GM12878 (cell line): ENCODE data around the gene ABCA10. TPM values are rescaled to one million over a fixed set of nuclear protein-coding genes. Genes with fewer than 3 reads are reported as not detected.

Experiments
- ATAC-seq: fragments of 200-7000 bp; cut with Tn5 transposase; 3 replicates; pipeline ENCODE4 v1.9.1; 2020; ENCODE audit warnings: mild to moderate bottlenecking, moderate library complexity
- BruUV-seq: library from RNA; stranded (reverse); fragments of 400-500 nt; replicated peaks from 2 replicates; lab custom pipeline; 2021; lab: Mats Ljungman, UMichigan
- CTCF ChIA-PET: fragments of 300-600 bp; sonication (Branson Sonifier 250); formaldehyde crosslinking; extraction: SDS; loops from one replicate; lab custom pipeline; 2021; ENCODE audit warnings: inconsistent platforms; lab: Yijun Ruan, JAX
- POLR2A ChIA-PET: fragments of 350-600 bp; formaldehyde crosslinking; extraction: SDS; loops from one replicate; lab custom pipeline; 2021; ENCODE audit warnings: inconsistent platforms; lab: Charles Lee
- RAD21 ChIA-PET: fragments of 300-600 bp; sonication (Branson Sonifier 250); formaldehyde crosslinking; loops from one replicate; lab custom pipeline; 2023; ENCODE audit warnings: antibody characterized with exemption; ENCODE audit not compliant: unreplicated experiment; lab: Charles Lee
- SMC1A ChIA-PET: fragments of 300-600 bp; sonication (Branson Sonifier 250); formaldehyde crosslinking; loops from one replicate; lab custom pipeline; 2023; ENCODE audit not compliant: unreplicated experiment, uncharacterized antibody; lab: Charles Lee
- DNase-seq: peaks from one replicate; pipeline ENCODE4 v3.0.0-alpha.2; 2011; ENCODE audit warnings: low read depth, low spot score
- FAIRE-seq: peaks from 3 replicates; lab custom pipeline; 2011; peaks lifted over from hg19 to GRCh38; lab: Jason Lieb, UNC
- H2AFZ ChIP-seq: 2 replicates; pipeline ENCODE4 v1.6.0; 2011; ENCODE audit warnings: low read depth, low read length, control low read depth; ENCODE audit not compliant: control insufficient read depth
- H3K27ac ChIP-seq: 2 replicates; pipeline ENCODE4 v1.5.1; 2011; ENCODE audit warnings: control low read depth; ENCODE audit not compliant: control insufficient read depth, insufficient read depth
- H3K27me3 ChIP-seq, 2 experiments: replicated peaks in 1 of 2; 2 replicates each; pipeline versions ENCODE4 v1.6.0 to v1.6.1; 2011; ENCODE audit warnings: low read length in 1 of 2; ENCODE audit not compliant: control insufficient read depth in 2 of 2, insufficient read depth in 2 of 2
- H3K36me3 ChIP-seq, 2 experiments: 2 replicates each; pipeline ENCODE4 v1.5.1; 2011; ENCODE audit warnings: low read length in 1 of 2; ENCODE audit not compliant: control insufficient read depth in 2 of 2, insufficient read depth in 2 of 2
- H3K4me1 ChIP-seq: 2 replicates; pipeline ENCODE4 v1.6.1; 2011; ENCODE audit warnings: mild to moderate bottlenecking, low read length, moderate library complexity, mixed read lengths; ENCODE audit not compliant: control insufficient read depth, insufficient read depth
- H3K4me2 ChIP-seq: 2 replicates; pipeline ENCODE4 v1.6.0; 2011; ENCODE audit warnings: control low read depth; ENCODE audit not compliant: control insufficient read depth, insufficient read depth
- H3K4me3 ChIP-seq: fragments of 200-600 bp; sonication (generic); 2 replicates; pipeline ENCODE4 v1.5.1; 2016
- H3K79me2 ChIP-seq: 2 replicates; pipeline ENCODE4 v1.6.0; 2011; ENCODE audit warnings: low read length; ENCODE audit not compliant: control insufficient read depth, insufficient read depth
- H3K9ac ChIP-seq: 2 replicates; pipeline ENCODE4 v1.8.0; 2011; ENCODE audit warnings: low read length, control low read depth, mixed read lengths; ENCODE audit not compliant: control insufficient read depth, insufficient read depth
- H3K9me3 ChIP-seq: replicated peaks from 3 replicates; pipeline ENCODE4 v1.5.1; 2011; ENCODE audit warnings: mild to moderate bottlenecking, low read length; ENCODE audit not compliant: control insufficient read depth, insufficient read depth
- H4K20me1 ChIP-seq: 2 replicates; pipeline ENCODE4 v1.6.0; 2011; ENCODE audit not compliant: control insufficient read depth, insufficient read depth
- BRCA1 ChIP-seq: IDR thresholded peaks from 2 replicates; pipeline ENCODE4 v1.6.1; 2011; ENCODE audit warnings: low read depth, low read length, improper control_type of control experiment
- HSF1 ChIP-seq: fragments of 150-350 bp; IDR thresholded peaks from 2 replicates; pipeline ENCODE4 v1.6.1; 2014; ENCODE audit warnings: mild to moderate bottlenecking, low read depth, low read length
- NFYA ChIP-seq: IDR thresholded peaks from 2 replicates; pipeline ENCODE4 v1.6.1; 2011; ENCODE audit warnings: low read depth, mild to moderate bottlenecking, low read length, improper control_type of control experiment, borderline replicate concordance
- RUNX3 ChIP-seq: IDR thresholded peaks from 2 replicates; pipeline ENCODE4 v1.6.1; 2012; ENCODE audit warnings: low read length, inconsistent platforms
- SKIL ChIP-seq: fragments of 450-650 bp; IDR thresholded peaks from 2 replicates; pipeline ENCODE4 v1.6.1; 2017; ENCODE audit warnings: mild to moderate bottlenecking, low read depth, inconsistent platforms; ENCODE audit not compliant: poor library complexity, severe bottlenecking
- in situ Hi-C: fragments of 300-500 bp; cut with MboI; formaldehyde crosslinking; loops from 9 replicates; pipeline ENCODE4 v1.14.3; 2018; ENCODE audit warnings: mixed read lengths
- intact Hi-C: fragments of 100-400 bp; cut with micrococcal nuclease; formaldehyde crosslinking; loops from one replicate; pipeline ENCODE4 v1.14.2; 2022; ENCODE audit not compliant: unreplicated experiment
- polyA plus RNA-seq, 11 experiments: library from polyadenylated mRNA; depleted of rRNA in 4 of 11; unstranded in 6 of 11; stranded (reverse) in 5 of 11; fragments of >200 nt; fragmentation: Nextera tagmentation in 4 of 11; fragmentation: Illumina TruSeq in 1 of 11; extraction: Ambion mirVana in 4 of 11; extraction: Trizol in 1 of 11; gene quantifications; 1 replicate in 1 of 11; 2 replicates in 10 of 11; pipeline versions ENCODE4 v1.2.1 to v1.2.3, GENCODE V29; 2011 to 2016; ENCODE audit warnings: inconsistent platforms in 2 of 11, missing spikeins in 2 of 11, low read depth in 1 of 11
- total RNA-seq, 4 experiments: library from RNA; depleted of rRNA in 3 of 4; stranded (reverse); fragments of >200 nt in 3 of 4; fragmentation: Illumina TruSeq in 1 of 4; extraction: Trizol in 1 of 4; gene quantifications; 2 replicates each; pipeline versions ENCODE4 v1.2.1 to v1.2.3, GENCODE V29; 2013 to 2021
- TF ChIP-seq, protein P1 (sequence below): IDR thresholded peaks from 2 replicates; pipeline ENCODE4 v1.6.1; 2012; ENCODE audit warnings: low read depth, low read length, improper control_type of control experiment
- TF ChIP-seq, protein P2 (sequence below): IDR thresholded peaks from 2 replicates; pipeline ENCODE4 v1.6.1; 2012; ENCODE audit warnings: improper control_type of control experiment, low read depth, low read length; ENCODE audit not compliant: insufficient replicate concordance

The ABCA10 gene
- total and polyA plus RNA-seq, 10 of the 15 experiments (the other 5 are each of a cell fraction or from before 2014, with no cell fraction given) = 0.33 to 3.0 (median 0.83) TPM

- Histone ChIP-seq H3K79me2 (no peaks in the 10 kb centered on the region), H3K36me3 (no peaks in the 10 kb centered on the region), H3K27ac (no peak overlapping the region), H3K9me3 (no peaks in the 10 kb centered on the region), H3K4me1 (no peaks in the 10 kb centered on the region)
- DNase-seq = no peak
- SMC1A ChIA-PET = no interaction called here
- POLR2A ChIA-PET = no interaction called here
- BruUV-seq = no TSS peak
- ATAC-seq = no peak
- TF ChIP-seq SKIL (no peak), HSF1 (no peak), BRCA1 (no peak), NFYA (no peak), RUNX3 (no peak)
- TF ChIP-seq, protein P1, sequence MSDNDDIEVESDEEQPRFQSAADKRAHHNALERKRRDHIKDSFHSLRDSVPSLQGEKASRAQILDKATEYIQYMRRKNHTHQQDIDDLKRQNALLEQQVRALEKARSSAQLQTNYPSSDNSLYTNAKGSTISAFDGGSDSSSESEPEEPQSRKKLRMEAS = no peak
- TF ChIP-seq, protein P2, sequence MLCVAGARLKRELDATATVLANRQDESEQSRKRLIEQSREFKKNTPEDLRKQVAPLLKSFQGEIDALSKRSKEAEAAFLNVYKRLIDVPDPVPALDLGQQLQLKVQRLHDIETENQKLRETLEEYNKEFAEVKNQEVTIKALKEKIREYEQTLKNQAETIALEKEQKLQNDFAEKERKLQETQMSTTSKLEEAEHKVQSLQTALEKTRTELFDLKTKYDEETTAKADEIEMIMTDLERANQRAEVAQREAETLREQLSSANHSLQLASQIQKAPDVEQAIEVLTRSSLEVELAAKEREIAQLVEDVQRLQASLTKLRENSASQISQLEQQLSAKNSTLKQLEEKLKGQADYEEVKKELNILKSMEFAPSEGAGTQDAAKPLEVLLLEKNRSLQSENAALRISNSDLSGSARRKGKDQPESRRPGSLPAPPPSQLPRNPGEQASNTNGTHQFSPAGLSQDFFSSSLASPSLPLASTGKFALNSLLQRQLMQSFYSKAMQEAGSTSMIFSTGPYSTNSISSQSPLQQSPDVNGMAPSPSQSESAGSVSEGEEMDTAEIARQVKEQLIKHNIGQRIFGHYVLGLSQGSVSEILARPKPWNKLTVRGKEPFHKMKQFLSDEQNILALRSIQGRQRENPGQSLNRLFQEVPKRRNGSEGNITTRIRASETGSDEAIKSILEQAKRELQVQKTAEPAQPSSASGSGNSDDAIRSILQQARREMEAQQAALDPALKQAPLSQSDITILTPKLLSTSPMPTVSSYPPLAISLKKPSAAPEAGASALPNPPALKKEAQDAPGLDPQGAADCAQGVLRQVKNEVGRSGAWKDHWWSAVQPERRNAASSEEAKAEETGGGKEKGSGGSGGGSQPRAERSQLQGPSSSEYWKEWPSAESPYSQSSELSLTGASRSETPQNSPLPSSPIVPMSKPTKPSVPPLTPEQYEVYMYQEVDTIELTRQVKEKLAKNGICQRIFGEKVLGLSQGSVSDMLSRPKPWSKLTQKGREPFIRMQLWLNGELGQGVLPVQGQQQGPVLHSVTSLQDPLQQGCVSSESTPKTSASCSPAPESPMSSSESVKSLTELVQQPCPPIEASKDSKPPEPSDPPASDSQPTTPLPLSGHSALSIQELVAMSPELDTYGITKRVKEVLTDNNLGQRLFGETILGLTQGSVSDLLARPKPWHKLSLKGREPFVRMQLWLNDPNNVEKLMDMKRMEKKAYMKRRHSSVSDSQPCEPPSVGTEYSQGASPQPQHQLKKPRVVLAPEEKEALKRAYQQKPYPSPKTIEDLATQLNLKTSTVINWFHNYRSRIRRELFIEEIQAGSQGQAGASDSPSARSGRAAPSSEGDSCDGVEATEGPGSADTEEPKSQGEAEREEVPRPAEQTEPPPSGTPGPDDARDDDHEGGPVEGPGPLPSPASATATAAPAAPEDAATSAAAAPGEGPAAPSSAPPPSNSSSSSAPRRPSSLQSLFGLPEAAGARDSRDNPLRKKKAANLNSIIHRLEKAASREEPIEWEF = no peak
- TF ChIP-seq, all 136 proteins: peak for 0
- Histone ChIP-seq H3K9ac (no peak overlapping the region), H3K4me3 (no peak overlapping the region), H2AFZ (no peak overlapping the region), H4K20me1 (no peaks in the 10 kb centered on the region), H3K27me3 (no peaks in the 10 kb centered on the region), H3K4me2 (no peak overlapping the region)
- RAD21 ChIA-PET = no interaction called here
- FAIRE-seq = no peak
- in situ Hi-C loops = no loop called here
- intact Hi-C loops = no loop called here
- CTCF ChIA-PET = no interaction called here
These were observed 64.4 kb downstream of the ABCA10 start for GRCh38 chr17:69164206-69164605.
